K562 (cell line): ENCODE results near the gene CNNM3.

ENCODE experiments used
- ATF6 ChIP-seq: sonication (generic); formaldehyde crosslinking; IDR thresholded peaks from 2 replicates; pipeline ENCODE4 v1.4.0; 2020; ENCODE audit warnings: mild to moderate bottlenecking, missing genetic modification reagents
- CCAR2 ChIP-seq: fragments of 200-400 bp; formaldehyde crosslinking; IDR thresholded peaks from 2 replicates; pipeline ENCODE4 v1.6.1; 2017; ENCODE audit warnings: mild to moderate bottlenecking, low read depth, low read length
- CREB3 ChIP-seq: fragments of 450-650 bp; conservative IDR thresholded peaks from 2 replicates; pipeline ENCODE4 v1.6.1; 2016; ENCODE audit warnings: missing genetic modification characterization, low read depth, mild to moderate bottlenecking, missing compliant biosample characterization, moderate library complexity

- TF ChIP-seq ATF6 (no peak), CCAR2 (no peak), CREB3 (tag) (no peak)
These were observed 63.5 kb downstream of the CNNM3 start for GRCh38 chr2:96879545-96880040.
